ENCODE data around the gene LANCL2.
"Not testable (repeated sequence)": the region's sequence is repeated elsewhere in the genome, so short reads cannot be mapped to it uniquely, and the experiment has no call there.

Gene LANCL2

GRCh38 chr7:55405856-55406541 is 40.9 kb downstream of the LANCL2 start:
- DNase-seq (ENCODE audit: low spot score), result no peak

DNA sequence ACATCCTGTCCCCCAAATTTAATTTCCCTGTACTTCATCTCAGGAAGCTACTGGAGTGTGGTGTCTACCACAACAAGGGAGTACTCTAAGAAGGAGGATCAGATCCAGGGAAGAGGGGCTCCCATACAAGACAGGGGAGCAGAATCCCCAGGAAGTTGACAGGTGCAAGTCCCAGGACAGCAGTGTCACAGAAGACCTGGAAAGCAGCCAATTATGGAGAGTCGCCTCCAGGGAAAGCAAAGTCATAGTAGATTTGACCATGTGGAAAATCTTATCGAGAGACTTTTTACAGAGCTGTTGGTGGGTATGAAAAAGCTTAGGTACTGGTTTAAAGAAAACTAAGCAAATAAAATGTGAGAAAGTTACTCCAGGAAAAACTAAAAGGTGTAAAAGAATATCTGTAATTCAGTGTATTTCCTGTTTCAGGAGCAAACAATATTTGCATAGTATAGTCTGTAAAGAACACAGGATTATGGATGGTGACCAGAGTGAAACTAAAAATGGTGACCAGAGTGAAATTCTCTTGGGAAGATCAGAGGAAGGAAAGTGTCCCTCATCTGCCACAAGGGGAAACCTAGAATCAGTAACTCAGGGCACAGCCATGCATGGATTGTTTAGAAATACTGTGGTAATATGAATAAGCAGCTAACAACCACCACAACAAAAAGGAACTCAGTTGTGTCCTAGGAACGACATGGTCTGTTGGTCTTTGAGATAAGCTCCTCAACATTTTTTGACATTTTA is 44.5 kb downstream of the LANCL2 start:
- peak; percentile 39 for DNase-seq (ENCODE audit: low spot score)

- DNase-seq (ENCODE audit: low spot score), result no peak
Observed at GRCh38 chr7:55410667-55411239, 45.6 kb downstream of the LANCL2 start.

- no peak for DNase-seq (ENCODE audit: low spot score)
Observed at GRCh38 chr7:55411844-55412243, 46.7 kb downstream of the LANCL2 start.

DNA sequence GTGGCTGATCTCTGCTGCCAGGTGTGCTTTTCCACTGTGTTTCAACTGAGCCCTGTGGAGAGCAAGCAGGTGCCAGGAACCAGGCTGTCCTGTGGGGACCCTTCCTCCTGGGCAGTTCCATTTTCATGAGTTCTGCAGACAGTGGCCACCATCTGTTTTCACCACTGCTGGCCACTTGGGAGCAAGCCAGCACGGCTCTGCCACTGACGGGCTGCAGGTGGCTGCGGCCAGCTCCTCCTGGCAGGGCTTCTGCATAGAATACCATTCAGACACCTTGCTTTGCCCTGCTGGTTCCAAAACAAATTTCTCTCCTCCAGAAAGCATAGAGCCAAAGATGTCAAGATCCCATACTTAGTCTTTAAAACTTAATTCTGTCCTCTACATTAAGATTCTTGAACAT is 48.3 kb downstream of the LANCL2 start:
- DNase-seq (ENCODE audit: low spot score), result no peak

DNA sequence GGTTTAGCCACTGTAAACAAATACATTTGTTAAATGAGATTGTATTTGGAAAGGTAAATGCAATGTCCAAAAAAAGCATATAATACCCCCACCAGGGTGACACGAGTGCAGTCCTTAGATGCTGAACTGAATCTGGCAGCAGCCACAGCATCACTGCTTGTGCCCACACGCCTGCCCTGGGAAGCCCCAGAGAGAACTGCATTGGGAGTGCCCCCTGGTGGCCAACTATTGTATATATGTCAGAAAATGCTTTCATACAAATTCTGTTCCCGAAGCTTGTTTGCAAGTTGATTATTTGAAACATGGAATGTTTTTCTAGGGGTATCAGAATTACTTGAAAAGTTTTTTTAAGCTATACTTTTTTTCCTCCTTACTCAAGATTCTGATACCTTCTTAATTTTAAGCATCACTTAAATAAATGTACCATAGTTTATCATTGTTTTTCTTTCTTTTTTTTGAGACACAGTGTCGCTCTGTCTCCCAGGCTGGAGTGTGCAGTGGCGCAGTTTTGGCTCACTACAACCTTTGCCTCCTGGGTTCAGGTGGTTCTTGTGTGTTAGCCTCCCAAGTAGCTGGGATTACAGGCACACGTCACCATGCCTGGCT is 50.1 kb downstream of the LANCL2 start:
- DNase-seq (ENCODE audit: low spot score), result peak; percentile 89

DNA sequence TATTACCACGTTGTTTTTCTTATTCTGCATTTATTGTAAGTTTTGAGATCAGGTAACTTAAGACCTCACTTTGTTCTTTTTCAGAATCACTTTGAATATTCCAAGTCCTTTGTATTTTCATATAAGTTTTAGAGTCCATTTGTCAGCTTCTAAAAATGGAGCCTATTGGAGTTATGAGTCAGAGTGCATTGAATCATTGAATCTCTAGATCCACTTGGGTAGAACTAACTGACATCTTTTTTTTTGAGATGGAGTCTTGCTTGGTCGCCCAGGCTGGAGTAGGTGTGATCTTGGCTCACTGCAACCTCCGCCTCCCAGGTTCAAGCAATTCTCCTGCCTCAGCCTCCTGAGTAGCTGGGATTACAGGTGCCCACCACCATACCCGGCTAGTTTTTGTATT is 52.3 kb downstream of the LANCL2 start:
- not testable (repeated sequence) for DNase-seq (ENCODE audit: low spot score)

DNA sequence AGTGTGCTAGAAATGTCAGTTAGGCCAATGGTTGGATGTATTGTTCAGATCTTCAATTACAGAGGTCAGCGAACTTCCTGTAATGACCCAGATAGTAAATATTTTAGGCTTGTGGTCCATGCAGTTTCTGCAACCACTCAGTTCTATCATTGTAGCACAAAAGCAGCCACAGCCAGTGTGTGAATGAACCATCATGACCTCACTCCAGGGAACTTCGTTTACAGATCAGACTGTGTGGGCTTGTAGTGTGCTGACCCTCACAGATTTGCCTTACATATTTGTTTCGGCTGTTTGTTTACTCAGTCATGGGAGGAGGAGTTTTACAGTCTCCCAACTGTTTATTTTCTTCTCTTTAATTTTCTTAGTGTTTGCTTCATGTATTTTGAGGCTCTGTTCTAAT is 55.4 kb downstream of the LANCL2 start:
- peak; percentile 65 for DNase-seq (ENCODE audit: low spot score)

- no peak for DNase-seq (ENCODE audit: low spot score)
Observed at GRCh38 chr7:55423277-55423711, 58.2 kb downstream of the LANCL2 start.

DNA sequence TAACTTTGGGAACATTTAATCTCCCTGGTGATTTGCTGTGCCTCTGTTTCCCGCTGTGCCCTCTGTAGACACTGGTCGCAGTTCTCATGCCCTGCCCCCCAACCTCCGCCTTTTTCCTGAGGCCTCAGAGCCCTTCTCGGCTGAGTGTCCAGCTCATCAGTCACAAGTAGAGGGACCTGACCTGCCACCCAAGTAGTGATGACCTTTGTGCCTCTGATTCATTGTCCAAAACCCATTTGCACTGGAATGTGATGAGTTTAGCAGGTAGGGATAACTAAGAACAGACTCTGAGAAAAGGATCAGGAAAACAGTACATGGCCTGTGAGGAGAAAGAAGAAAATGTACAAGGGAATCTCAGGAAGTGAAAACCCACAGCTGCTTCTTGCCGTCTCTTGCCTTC is 58.8 kb downstream of the LANCL2 start:
- no peak for DNase-seq (ENCODE audit: low spot score)

GRCh38 chr7:55425141-55425752 is 60.1 kb downstream of the LANCL2 start:
- no peak for DNase-seq (ENCODE audit: low spot score)

DNA sequence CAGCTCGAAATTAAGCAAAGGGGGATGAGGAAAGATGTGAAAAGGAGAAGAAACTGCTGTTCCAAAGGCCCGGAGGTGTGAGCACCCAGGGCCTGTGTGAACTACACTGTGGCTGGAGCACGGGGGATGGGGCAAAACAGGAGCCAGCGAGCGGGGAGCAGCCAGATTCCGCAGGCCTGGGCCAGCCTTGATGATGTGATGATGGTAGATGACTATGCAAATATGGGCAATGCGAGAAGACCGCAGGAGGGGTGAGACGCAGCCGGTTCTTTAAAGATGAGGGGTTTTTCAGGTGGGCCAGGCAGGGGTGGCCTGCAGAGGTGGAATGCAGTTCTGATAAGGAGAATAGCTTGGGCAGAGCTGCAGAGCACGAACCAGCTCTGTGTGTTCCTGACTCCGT is 61.5 kb downstream of the LANCL2 start:
- no peak for DNase-seq (ENCODE audit: low spot score)

GRCh38 chr7:55427342-55427741 is 62.2 kb downstream of the LANCL2 start:
- DNase-seq (ENCODE audit: low spot score), result no peak

DNA sequence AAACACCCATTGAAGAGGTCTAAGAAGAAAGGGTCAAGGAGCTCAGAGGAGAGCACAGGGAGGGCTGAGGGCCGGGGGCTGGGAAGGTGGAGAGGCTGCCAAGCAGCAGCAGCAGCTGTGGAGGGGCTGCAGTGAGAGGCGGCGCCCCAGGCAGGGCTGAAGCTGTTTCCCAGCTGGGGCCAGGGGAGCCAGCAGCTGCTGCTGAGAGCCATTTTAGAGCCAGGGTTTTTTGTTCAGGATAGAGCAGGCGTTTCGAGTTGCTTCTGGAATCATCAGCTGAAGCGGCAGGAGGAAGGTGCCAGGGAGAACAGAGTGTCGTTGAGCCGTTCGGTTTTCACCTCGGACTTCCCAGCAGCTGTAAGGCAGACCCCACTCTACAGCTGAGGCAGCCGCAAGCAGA is 62.7 kb downstream of the LANCL2 start:
- DNase-seq (ENCODE audit: low spot score), result no peak

GRCh38 chr7:55429835-55430499 is 64.8 kb downstream of the LANCL2 start:
- DNase-seq (ENCODE audit: low spot score), result no peak

- DNase-seq (ENCODE audit: low spot score), result no peak
Observed at GRCh38 chr7:55431898-55432297, 66.8 kb downstream of the LANCL2 start.

DNA sequence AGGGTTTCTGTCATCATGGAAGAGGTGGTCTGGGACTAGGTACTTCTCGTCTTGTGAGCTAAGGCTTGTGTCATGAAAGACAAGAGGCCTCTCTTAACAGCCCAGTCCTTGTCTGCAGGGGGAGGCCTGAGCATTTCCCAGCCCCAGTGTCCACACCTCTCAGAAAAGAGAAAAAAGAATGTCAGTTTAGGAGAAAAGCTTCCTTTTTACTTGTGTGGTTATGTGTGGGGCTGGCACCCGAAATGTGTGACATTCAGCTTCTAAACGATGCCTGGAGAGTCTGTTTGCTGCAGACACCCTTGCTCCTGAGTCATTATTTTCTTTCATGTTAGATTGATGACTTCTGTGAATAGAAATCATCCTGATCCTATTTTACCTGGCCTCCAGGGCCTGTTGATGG is 67.4 kb downstream of the LANCL2 start:
- no peak for DNase-seq (ENCODE audit: low spot score)

DNA sequence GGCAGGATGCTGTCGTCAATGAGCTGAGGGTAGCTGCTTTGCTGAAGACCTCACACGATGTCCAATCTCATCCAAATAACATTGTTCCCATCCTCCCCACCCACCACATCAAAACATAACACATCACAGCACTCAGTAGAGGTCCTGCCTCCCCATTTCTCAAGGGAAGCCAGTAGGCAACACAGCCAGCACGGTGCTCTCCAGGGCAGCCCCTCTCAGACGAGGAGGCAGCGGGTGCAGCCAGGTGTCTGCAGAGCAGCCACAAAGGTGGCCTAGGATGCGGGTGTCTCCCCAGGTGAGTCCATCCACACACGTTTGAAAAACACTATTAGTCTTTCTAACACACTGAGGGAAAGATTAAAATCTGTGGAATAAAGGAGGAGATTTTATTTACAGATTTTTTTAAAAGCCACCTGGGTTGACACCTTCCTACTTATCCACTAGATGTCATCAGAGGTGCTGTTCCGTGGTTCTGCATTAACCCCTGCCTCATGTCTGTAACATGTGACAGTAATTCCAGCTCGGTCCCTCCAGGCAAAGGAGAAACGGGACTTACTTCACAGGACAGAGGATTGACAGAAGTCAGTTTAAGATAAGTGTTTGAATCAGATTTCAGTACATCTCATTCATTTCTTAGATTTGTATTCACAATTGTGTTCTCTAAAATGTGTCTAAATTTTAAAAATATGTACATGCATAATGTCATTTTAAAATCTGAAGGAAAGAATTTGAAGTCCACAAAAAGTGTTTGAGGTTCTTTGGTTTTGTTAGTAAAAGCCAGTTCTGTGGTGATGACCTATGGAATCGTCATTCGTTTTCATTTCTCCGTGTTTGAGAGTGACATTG is 68.0 kb downstream of the LANCL2 start:
- DNase-seq (ENCODE audit: low spot score), result peak; percentile 81

DNA sequence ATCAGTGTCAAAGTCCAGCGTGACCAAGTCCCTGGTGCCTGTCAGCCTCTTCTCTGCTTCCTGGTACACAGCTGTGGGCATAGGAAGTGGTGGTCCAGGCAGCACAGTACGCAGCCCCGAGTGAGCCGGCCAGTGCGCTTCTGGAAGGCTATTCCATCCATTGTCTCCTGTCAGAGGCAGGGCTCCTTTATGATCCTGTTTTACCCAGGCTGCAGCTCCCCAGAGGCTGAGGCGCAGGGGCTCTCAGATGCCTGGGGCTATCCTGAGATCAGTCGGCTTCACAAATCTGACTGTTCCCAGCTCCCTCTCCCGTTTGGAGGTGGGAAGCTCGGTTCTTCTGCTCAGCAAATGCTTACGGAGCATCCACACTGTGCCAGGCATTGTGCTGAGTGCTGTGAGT is 70.3 kb downstream of the LANCL2 start:
- no peak for DNase-seq (ENCODE audit: low spot score)

GRCh38 chr7:55436457-55436856 is 71.3 kb downstream of the LANCL2 start:
- DNase-seq (ENCODE audit: low spot score), result no peak

DNA sequence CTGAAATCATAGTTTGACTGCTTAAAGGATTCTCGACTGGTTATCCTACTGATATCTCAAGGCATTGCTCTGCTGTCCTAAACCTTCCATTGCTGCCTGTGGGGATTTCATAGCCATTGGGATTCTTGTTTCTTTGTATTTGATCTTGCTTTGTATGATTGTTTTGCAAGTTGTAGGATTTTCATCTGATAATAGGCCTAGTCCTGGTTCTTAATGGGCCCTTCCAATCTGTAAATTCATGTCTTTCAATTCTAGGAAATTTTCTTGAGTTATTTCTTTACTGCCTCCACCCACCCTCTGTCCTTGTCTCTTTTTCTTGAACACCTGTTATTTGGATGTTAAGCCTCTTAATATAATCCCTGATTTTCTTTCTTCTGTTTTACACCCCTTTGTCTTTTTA is 72.2 kb downstream of the LANCL2 start:
- no peak for DNase-seq (ENCODE audit: low spot score)
